ENCODE results near the gene SRPK2.

Gene SRPK2

GRCh38 chr7:105257338-105257737, 131.4 kb downstream of the SRPK2 start:
- CTCF ChIA-PET, result interaction anchor here (1.4 kb wide), 1 partner anchor 10 kb away, joined by 3 read pairs; no protein-coding TSS in a partner anchor
- POLR2A ChIA-PET, result no interaction called here

DNA sequence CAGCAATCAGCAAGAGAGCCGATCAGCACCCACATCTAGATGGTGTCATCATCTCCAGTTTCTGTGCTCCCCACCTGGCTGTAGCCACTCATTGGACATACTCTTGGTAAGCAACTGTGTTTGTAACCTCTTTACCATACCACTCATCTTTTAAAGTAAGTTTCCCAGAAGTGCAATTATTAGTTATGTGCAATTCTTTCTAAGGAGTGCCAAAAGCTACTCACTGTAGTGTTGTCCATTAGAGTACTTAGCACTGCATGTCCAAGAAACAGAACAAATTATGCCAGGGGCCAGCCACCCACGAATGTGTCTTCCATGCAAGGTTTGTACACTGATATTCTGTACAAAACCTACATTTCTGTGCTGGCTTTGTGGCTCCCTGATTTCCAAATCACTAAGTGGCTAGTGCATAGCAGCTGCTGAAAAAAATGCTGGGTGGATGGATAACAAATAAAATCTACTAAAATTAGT, 131.9 kb downstream of the SRPK2 start:
- no peak for DNase-seq
- no peaks in the 10 kb centered on the region for H3K27me3 ChIP-seq (replicated peaks in 2 of 5; ENCODE audit: control insufficient read depth in 4 of 5, insufficient read depth in 5 of 5, low read length in 4 of 5)
- 96% methylated on average over 2 of the region's 2 CpGs for WGBS (ENCODE audit: insufficient coverage)
- H3K27ac ChIP-seq (ENCODE audit: insufficient read depth in 1 of 2, low read depth in 1 of 2, low read length in 2 of 2, poor library complexity in 1 of 2, severe bottlenecking in 2 of 2), result no peak overlapping the region
- no peak overlapping the region for H3K4me3 ChIP-seq (ENCODE audit: control insufficient read depth in 1 of 7, extremely low read depth in 1 of 7, insufficient read depth in 4 of 7, low read depth in 2 of 7, low read length in 6 of 7)
- H3K36me3 ChIP-seq (ENCODE audit: control insufficient read depth in 4 of 4, insufficient read depth in 4 of 4, low read length in 3 of 4), result no peaks in the 10 kb centered on the region
- H3K9me3 ChIP-seq (ENCODE audit: control extremely low read depth in 1 of 5, control insufficient read depth in 4 of 5, insufficient read depth in 2 of 5, low read depth in 1 of 5, low read length in 4 of 5), result no peaks in the 10 kb centered on the region
- peaks cover 2 to 18% (median 13%) of the 10 kb centered on the region in 4 experiments for H3K4me1 ChIP-seq (ENCODE audit: control extremely low read depth in 1 of 4, control insufficient read depth in 4 of 4, insufficient read depth in 4 of 4, low read length in 3 of 4)
- ChIA-PET CTCF (interaction anchor here (1.4 kb wide), 1 partner anchor 10 kb away, joined by 3 read pairs; no protein-coding TSS in a partner anchor), POLR2A (no interaction called here)

More at GRCh38 chr7:105257338-105257737, 131.4 kb downstream of the SRPK2 start:
- Histone ChIP-seq H3K27me3 (replicated peaks in 2 of 5; ENCODE audit: control insufficient read depth in 4 of 5, insufficient read depth in 5 of 5, low read length in 4 of 5) (no peaks in the 10 kb centered on the region), H3K4me1 (ENCODE audit: control extremely low read depth in 1 of 4, control insufficient read depth in 4 of 4, insufficient read depth in 4 of 4, low read length in 3 of 4) (peaks cover 2 to 17% (median 12%) of the 10 kb centered on the region in 4 experiments), H3K9me3 (ENCODE audit: control extremely low read depth in 1 of 5, control insufficient read depth in 4 of 5, insufficient read depth in 2 of 5, low read depth in 1 of 5, low read length in 4 of 5) (no peaks in the 10 kb centered on the region), H3K36me3 (ENCODE audit: control insufficient read depth in 4 of 4, insufficient read depth in 4 of 4, low read length in 3 of 4) (no peaks in the 10 kb centered on the region), H3K27ac (ENCODE audit: insufficient read depth in 1 of 2, low read depth in 1 of 2, low read length in 2 of 2, poor library complexity in 1 of 2, severe bottlenecking in 2 of 2) (peak overlapping the region in 1 of 2 experiments; percentile 43), H3K4me3 (ENCODE audit: control insufficient read depth in 1 of 7, extremely low read depth in 1 of 7, insufficient read depth in 4 of 7, low read depth in 2 of 7, low read length in 6 of 7) (no peak overlapping the region)
- peak in 2 of 3 donors; percentile 34 to 55 for DNase-seq
- 0% methylated on average over 1 of the region's 1 CpG for WGBS (ENCODE audit: insufficient coverage)

DNA sequence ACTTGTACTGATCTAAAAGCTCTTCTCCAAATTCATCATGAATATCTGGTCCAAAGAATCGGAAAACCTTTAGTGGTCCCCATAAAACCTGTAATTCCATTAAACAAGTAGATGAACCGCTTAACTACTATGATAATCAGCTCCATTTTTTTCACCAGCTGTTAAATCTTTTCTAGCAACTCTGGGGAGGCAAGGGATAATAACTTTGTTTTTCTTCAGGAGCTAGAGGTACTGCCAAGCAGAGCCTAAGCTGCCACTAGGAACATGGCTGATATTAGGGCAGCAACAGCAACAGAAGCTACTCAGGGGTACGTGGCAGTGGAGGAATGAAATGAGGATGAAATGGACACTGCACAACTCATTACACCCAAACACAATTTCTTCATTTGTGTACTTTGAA, 138.0 kb downstream of the SRPK2 start:
- no peaks in the 10 kb centered on the region for H3K36me3 ChIP-seq (ENCODE audit: control insufficient read depth in 4 of 4, insufficient read depth in 4 of 4, low read length in 3 of 4)
- no peak overlapping the region for H3K27ac ChIP-seq (ENCODE audit: insufficient read depth in 1 of 2, low read depth in 1 of 2, low read length in 2 of 2, poor library complexity in 1 of 2, severe bottlenecking in 2 of 2)
- H3K4me3 ChIP-seq (ENCODE audit: control insufficient read depth in 1 of 7, extremely low read depth in 1 of 7, insufficient read depth in 4 of 7, low read depth in 2 of 7, low read length in 6 of 7), result no peak overlapping the region
- H3K9me3 ChIP-seq (ENCODE audit: control extremely low read depth in 1 of 5, control insufficient read depth in 4 of 5, insufficient read depth in 2 of 5, low read depth in 1 of 5, low read length in 4 of 5), result no peaks in the 10 kb centered on the region
- WGBS (ENCODE audit: insufficient coverage), result no CpG with 5 or more reads among the region's 3 CpGs
- DNase-seq, result no peak
- ChIA-PET POLR2A (interaction anchor here (0.6 kb wide), 1 partner anchor 78 kb away, joined by 3 read pairs; no protein-coding TSS in a partner anchor), CTCF (interaction anchor here (1.0 to 2.4 kb wide), 4 partner anchors 11 to 24 kb away, joined by 3 to 6 read pairs (median 5); no protein-coding TSS in a partner anchor)
- H3K4me1 ChIP-seq (ENCODE audit: control extremely low read depth in 1 of 4, control insufficient read depth in 4 of 4, insufficient read depth in 4 of 4, low read length in 3 of 4), result peaks cover 0 to 5% (median 1%) of the 10 kb centered on the region in 4 experiments
- H3K27me3 ChIP-seq (replicated peaks in 2 of 5; ENCODE audit: control insufficient read depth in 4 of 5, insufficient read depth in 5 of 5, low read length in 4 of 5), result no peaks in the 10 kb centered on the region

DNA sequence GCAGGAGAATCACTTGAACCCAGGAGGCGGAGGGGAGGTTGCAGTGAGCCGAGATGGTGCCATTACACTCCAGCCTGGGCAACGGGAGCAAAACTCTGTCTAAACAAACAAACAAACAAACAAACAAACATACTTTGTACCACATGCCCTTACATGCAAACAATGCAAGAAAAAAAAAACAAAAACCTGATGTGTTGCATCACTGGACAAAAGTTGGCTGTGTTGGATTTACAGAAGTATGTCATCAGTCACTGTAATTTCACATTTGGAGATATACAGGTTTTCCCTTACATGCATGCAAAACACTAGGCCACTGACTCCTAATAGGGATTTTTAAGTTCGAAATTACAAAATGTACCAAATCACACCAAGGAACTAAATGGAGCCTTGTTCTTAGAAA, 138.5 kb downstream of the SRPK2 start:
- CTCF ChIA-PET, result interaction anchor here (1.0 to 2.4 kb wide), 4 partner anchors 12 to 24 kb away, joined by 3 to 6 read pairs (median 5); no protein-coding TSS in a partner anchor

DNA sequence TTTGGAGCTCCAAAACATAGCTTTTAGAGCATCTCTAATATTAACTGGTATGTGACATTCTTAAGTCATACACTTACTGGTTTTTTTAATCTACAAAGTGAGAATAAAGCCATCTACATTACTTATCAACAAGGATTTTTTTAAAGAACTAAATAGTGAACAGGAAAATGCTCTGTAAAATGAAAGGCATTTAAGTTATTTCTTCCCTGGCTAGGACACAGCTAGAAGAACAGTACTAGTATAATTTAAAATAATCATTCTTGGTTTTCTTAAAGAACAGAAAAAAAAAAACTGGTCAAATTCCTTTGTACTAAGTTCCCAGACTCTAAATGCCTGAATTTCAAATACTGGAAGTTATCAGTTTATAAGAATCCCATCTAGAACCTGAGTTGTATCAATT, 139.5 kb downstream of the SRPK2 start:
- H3K36me3 ChIP-seq (ENCODE audit: control insufficient read depth in 4 of 4, insufficient read depth in 4 of 4, low read length in 3 of 4), result no peaks in the 10 kb centered on the region
- ChIA-PET POLR2A (no interaction called here), CTCF (interaction anchor here (1.5 kb wide), 1 partner anchor 26 kb away, joined by 4 read pairs; no protein-coding TSS in a partner anchor)
- DNase-seq, result no peak
- no peak overlapping the region for H3K4me3 ChIP-seq (ENCODE audit: control insufficient read depth in 1 of 7, extremely low read depth in 1 of 7, insufficient read depth in 4 of 7, low read depth in 2 of 7, low read length in 6 of 7)
- no peaks in the 10 kb centered on the region for H3K27me3 ChIP-seq (replicated peaks in 2 of 5; ENCODE audit: control insufficient read depth in 4 of 5, insufficient read depth in 5 of 5, low read length in 4 of 5)
- peaks cover 0 to 6% (median 3%) of the 10 kb centered on the region in 4 experiments for H3K4me1 ChIP-seq (ENCODE audit: control extremely low read depth in 1 of 4, control insufficient read depth in 4 of 4, insufficient read depth in 4 of 4, low read length in 3 of 4)
- H3K9me3 ChIP-seq (ENCODE audit: control extremely low read depth in 1 of 5, control insufficient read depth in 4 of 5, insufficient read depth in 2 of 5, low read depth in 1 of 5, low read length in 4 of 5), result no peaks in the 10 kb centered on the region
- no peak overlapping the region for H3K27ac ChIP-seq (ENCODE audit: insufficient read depth in 1 of 2, low read depth in 1 of 2, low read length in 2 of 2, poor library complexity in 1 of 2, severe bottlenecking in 2 of 2)

More for the DNA sequence above, 138.5 kb downstream of the SRPK2 start:
- Histone ChIP-seq H3K27ac (ENCODE audit: insufficient read depth in 1 of 2, low read depth in 1 of 2, low read length in 2 of 2, poor library complexity in 1 of 2, severe bottlenecking in 2 of 2) (no peak overlapping the region), H3K4me1 (ENCODE audit: control extremely low read depth in 1 of 4, control insufficient read depth in 4 of 4, insufficient read depth in 4 of 4, low read length in 3 of 4) (peaks cover 0 to 6% (median 3%) of the 10 kb centered on the region in 4 experiments), H3K9me3 (ENCODE audit: control extremely low read depth in 1 of 5, control insufficient read depth in 4 of 5, insufficient read depth in 2 of 5, low read depth in 1 of 5, low read length in 4 of 5) (no peaks in the 10 kb centered on the region), H3K36me3 (ENCODE audit: control insufficient read depth in 4 of 4, insufficient read depth in 4 of 4, low read length in 3 of 4) (no peaks in the 10 kb centered on the region), H3K27me3 (replicated peaks in 2 of 5; ENCODE audit: control insufficient read depth in 4 of 5, insufficient read depth in 5 of 5, low read length in 4 of 5) (no peaks in the 10 kb centered on the region), H3K4me3 (ENCODE audit: control insufficient read depth in 1 of 7, extremely low read depth in 1 of 7, insufficient read depth in 4 of 7, low read depth in 2 of 7, low read length in 6 of 7) (no peak overlapping the region)
- DNase-seq, result no peak
- POLR2A ChIA-PET, result no interaction called here
- WGBS (ENCODE audit: insufficient coverage), result no CpG with 5 or more reads among the region's 4 CpGs

DNA sequence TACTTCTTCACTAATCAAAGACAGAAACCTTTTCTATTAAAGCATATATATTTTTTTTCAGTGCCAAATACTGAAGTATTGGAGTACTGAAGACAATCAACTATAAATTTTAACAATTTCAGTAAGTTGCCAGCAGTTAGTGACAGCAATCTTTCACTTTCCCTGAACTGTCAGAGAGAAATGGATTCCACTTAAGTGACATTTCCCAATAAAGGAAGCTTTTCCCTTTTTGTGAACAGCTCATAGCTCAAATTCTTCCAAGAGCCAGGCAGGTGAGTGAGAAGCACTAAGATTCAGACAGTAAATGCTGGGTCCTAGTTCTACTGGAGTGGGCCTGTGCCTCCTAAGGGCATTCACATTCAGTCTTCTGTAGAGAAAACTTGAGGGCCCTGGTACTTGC, 142.0 kb downstream of the SRPK2 start:
- Histone ChIP-seq H3K4me1 (ENCODE audit: control extremely low read depth in 1 of 4, control insufficient read depth in 4 of 4, insufficient read depth in 4 of 4, low read length in 3 of 4) (peaks cover 0 to 6% (median under 1%) of the 10 kb centered on the region in 4 experiments), H3K27ac (ENCODE audit: insufficient read depth in 1 of 2, low read depth in 1 of 2, low read length in 2 of 2, poor library complexity in 1 of 2, severe bottlenecking in 2 of 2) (no peak overlapping the region), H3K9me3 (ENCODE audit: control extremely low read depth in 1 of 5, control insufficient read depth in 4 of 5, insufficient read depth in 2 of 5, low read depth in 1 of 5, low read length in 4 of 5) (no peaks in the 10 kb centered on the region), H3K27me3 (replicated peaks in 2 of 5; ENCODE audit: control insufficient read depth in 4 of 5, insufficient read depth in 5 of 5, low read length in 4 of 5) (no peaks in the 10 kb centered on the region), H3K4me3 (ENCODE audit: control insufficient read depth in 1 of 7, extremely low read depth in 1 of 7, insufficient read depth in 4 of 7, low read depth in 2 of 7, low read length in 6 of 7) (no peak overlapping the region), H3K36me3 (ENCODE audit: control insufficient read depth in 4 of 4, insufficient read depth in 4 of 4, low read length in 3 of 4) (no peaks in the 10 kb centered on the region)
- ChIA-PET POLR2A (no interaction called here), CTCF (no interaction called here)
- no peak for DNase-seq

DNA sequence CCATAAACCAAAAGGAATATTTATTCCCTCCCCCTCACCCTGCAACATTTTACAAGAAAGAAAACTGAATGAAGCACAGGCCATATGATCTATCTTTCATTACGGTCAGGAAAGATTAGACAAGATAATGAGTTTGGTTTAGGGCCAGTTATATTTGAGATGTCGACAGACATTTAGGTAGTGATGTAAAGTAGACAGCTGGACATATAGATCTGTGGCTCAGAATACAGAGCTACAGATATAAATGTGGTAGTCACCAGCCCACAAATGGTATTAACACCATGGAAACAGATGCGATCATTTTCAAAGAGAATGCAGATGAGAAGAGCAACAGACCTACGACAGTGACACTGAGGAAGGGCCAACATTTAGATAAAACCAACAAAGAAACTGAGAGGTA, 142.5 kb downstream of the SRPK2 start:
- 100% methylated on average over 4 of the region's 4 CpGs for WGBS (ENCODE audit: insufficient coverage)
- H3K27me3 ChIP-seq (replicated peaks in 2 of 5; ENCODE audit: control insufficient read depth in 4 of 5, insufficient read depth in 5 of 5, low read length in 4 of 5), result no peaks in the 10 kb centered on the region
- no peaks in the 10 kb centered on the region for H3K9me3 ChIP-seq (ENCODE audit: control extremely low read depth in 1 of 5, control insufficient read depth in 4 of 5, insufficient read depth in 2 of 5, low read depth in 1 of 5, low read length in 4 of 5)
- POLR2A ChIA-PET, result interaction anchor here (0.5 kb wide), 1 partner anchor 57 kb away, joined by 4 read pairs; no protein-coding TSS in a partner anchor
- H3K4me3 ChIP-seq (ENCODE audit: control insufficient read depth in 1 of 7, extremely low read depth in 1 of 7, insufficient read depth in 4 of 7, low read depth in 2 of 7, low read length in 6 of 7), result no peak overlapping the region
- DNase-seq, result no peak
- H3K4me1 ChIP-seq (ENCODE audit: control extremely low read depth in 1 of 4, control insufficient read depth in 4 of 4, insufficient read depth in 4 of 4, low read length in 3 of 4), result peaks cover 0 to 6% (median 0%) of the 10 kb centered on the region in 4 experiments
- CTCF ChIA-PET, result no interaction called here
- H3K36me3 ChIP-seq (ENCODE audit: control insufficient read depth in 4 of 4, insufficient read depth in 4 of 4, low read length in 3 of 4), result no peaks in the 10 kb centered on the region
- no peak overlapping the region for H3K27ac ChIP-seq (ENCODE audit: insufficient read depth in 1 of 2, low read depth in 1 of 2, low read length in 2 of 2, poor library complexity in 1 of 2, severe bottlenecking in 2 of 2)
